ENCODE results near the gene SLTM.
"Not testable (repeated sequence)": the region's sequence is repeated elsewhere in the genome, so short reads cannot be mapped to it uniquely, and the experiment has no call there.

Gene SLTM

GRCh38 chr15:58924327-58924726, 9.2 kb downstream of the SLTM start:
- no peak for DNase-seq

DNA sequence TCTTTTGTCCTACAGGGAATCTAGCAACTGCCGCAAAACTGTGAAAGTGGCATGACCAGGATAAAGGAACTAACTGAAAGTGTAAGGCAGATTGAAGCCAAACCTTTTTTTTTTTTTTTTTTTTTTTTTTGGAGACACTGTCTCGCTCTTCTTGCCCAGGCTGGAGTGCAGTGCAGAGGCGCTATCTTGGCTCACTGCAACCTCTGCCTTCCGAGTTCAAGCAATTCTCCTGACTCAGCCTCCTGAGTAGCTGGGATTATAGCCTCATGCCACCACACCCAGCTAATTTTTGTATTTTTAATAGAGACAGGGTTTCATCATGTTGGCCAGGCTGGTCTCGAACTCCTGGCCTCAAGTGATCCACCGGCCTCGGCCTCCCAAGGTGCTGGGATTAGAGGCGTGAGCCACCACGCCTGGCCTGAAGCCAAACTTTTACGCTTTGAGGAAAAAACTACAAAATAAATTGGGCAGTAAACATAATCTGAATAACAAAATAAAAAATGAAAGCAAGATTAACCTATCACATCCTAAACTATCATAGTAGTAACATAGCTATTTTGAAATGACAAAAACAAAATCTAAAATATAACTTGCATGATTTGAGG, 9.7 kb downstream of the SLTM start:
- no peak for DNase-seq

DNA sequence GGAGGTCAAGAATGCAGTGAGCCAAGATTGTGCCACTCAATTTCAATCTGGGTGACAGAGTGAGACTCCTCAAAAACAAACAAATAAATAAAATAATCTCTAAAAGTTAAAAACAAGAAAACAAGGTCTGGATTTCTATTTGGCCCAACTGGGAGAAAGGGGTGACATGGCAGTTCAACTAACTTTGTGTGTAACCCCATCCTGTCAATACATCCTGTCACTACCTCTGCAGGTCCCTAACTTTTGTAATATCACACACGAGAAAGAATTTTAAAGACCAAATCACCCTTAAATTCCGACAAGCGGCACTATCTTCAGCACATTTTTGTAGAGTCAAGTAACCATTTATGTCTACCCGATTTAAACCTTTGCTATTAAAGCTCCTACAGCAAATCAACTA, 10.2 kb downstream of the SLTM start:
- DNase-seq = no peak

DNA sequence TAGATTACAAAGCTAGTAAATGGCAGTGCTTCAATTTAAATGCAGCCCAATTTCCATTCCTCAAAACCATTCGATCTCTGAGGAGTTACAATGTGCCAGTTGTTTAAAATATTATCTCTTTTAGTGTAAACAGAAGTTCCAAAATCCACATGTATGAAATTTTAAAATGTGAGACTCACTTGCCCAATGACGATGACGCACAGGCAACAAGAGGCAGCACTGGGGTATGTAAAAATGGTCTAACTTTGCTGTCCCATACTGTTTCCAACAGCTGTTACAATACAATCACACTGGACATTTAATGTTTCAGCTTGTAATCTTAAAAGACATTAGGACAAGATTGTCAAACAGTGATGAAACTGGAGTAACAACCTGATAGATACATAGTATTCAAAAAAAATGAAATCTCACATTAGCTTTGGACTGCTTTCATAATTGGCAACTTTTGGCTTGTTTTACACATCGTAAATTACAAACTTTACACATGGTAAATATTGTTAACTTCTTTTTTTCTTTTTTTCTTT, 12.2 kb downstream of the SLTM start:
- no peak for DNase-seq

DNA sequence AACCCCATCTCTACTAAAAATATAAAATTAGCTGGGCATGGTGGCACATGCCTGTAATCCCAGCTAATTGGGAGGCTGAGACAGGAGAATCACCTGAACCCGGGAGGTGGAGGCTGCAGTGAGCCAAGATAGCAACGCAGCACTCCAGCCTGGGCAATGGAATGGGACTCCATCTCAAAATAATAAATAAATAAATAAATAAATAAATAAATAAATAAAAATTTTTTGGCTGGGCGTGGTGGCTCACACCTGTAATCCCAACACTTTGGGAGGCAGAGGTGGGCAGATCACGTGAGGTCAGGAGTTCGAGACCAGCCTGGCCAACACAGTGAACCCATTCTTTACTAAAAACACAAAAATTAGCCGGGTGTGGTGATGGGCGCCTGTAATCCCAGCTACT, 13.0 kb downstream of the SLTM start:
- DNase-seq = not testable (repeated sequence)

GRCh38 chr15:58919232-58919631, 14.2 kb downstream of the SLTM start:
- no peak for DNase-seq

DNA sequence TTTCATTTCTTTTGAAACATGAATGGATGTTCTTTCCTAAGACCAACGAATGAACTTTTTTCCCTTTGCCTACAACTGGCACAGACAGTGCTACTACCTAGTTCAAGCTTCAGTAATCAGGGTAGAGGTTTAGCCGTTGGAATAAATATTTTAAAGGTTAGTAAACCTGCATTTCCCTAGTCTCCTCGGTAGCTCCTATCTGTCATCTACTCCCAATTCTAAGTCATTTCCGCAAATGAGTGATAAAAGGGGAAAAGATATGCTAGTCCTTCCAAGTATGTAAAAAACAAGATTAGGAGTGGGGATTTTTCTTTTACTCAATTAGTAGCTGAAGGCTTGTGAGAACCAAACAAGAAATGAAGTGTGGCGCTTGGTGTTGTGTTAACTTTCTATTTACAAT, 15.2 kb downstream of the SLTM start:
- no peak for DNase-seq

DNA sequence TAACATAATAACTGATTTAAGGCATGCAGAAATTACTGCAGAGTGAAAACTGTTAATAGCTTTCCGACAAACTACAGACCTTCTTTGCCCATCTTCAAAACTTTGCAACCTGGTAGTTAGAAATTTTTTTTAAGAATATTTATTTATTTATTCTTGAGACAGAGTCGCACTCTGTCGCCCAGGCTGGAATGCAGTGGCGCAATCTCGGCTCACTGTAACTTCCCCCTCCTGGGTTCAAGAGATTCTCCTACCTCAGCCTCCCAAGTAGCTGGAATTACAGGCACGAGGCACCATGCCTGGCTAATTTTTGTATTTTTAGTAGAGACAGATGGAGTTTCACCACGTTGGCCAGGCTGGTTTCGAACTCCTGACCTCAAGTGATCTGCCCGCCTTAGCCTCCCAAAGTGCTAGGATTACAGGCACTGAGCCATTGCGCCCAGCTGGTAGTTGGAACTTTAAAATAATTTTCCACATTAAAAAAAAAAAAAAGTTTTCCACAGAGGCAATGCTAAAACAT, 15.8 kb downstream of the SLTM start:
- DNase-seq = not testable (repeated sequence)

DNA sequence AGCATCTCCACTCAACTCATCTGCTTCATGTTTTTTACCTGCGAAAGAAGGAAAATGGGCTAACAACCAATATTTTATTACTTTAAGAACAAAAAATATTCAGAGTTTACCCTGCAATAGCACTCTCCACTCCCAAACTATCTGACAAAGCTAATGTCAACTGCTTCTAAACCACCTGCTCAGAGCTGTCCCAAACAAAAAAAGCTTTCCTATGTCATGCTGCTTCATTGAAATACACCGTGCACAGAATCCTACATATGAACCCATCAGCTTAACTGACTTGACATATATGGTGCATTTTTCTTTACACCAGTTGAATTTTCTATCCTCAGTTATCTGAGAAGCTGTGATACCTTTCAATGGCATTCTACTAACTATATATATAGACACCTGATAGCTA, 16.5 kb downstream of the SLTM start:
- no peak for DNase-seq

- DNase-seq = no peak
Observed at GRCh38 chr15:58910456-58910855, 23.0 kb downstream of the SLTM start.

GRCh38 chr15:58909616-58910015, 23.9 kb downstream of the SLTM start:
- no peak for DNase-seq

DNA sequence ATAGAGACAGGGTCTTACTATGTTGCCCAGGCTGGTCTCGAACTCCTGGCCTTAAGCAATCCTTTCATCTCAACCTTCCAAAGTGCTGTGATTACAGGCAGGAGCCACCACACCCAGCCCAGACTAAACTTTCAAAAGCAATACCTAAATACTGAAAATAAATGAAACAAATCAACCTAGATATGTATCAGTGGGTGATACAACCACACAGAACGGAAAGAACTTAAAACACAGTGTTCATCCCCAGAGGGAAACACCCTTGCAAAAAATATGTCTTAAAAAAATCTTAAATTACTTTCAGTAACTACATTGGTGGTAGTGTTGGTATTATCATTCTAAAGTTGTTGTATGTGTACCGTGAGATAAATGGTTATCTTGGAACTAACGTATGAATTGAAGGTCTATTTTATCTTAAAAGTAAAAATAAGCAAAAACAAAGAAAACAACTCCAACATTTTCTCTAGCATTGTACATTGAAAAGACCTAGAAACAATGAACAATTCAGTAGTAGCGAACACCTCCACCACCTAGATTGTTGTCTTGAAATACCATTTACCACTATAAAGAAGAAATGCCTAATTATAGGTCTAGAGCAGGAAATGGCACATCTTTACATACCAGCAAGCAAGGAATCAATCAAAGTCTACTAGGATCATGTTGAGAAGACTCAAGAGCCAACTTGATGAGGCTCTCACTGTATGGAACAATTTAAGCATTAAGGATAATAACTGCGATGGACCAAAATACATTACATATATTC, 24.7 kb downstream of the SLTM start:
- no peak for DNase-seq

GRCh38 chr15:58900631-58901030, 32.8 kb downstream of the SLTM start:
- no peak for DNase-seq

DNA sequence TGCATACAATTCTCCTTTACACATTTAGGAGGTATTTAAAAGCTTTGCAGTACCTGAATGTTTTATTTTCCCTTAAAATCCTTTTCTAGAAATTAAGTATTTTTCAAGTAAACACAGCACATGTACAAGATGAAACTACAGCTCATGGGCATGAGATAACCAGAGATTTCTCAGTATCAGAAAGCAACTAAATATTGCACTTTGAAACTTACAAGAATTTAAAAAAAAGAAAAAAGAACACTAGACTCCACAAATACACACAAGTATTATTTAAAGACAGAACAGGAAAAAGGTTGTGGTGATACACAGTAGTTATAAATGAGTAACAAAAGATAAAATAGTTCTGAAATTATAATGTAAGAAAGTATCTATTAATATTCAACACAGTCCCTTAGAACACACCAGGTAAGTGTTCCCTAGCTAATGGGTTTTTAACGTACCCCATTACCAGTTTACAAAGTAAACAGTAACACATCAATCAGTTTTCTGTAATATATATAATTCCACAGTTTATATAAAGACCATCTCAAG, 35.3 kb downstream of the SLTM start:
- DNase-seq = no peak

GRCh38 chr15:58889363-58889762, 44.1 kb downstream of the SLTM start:
- DNase-seq = no peak

GRCh38 chr15:58886921-58887320, 46.6 kb downstream of the SLTM start:
- no peak for DNase-seq

DNA sequence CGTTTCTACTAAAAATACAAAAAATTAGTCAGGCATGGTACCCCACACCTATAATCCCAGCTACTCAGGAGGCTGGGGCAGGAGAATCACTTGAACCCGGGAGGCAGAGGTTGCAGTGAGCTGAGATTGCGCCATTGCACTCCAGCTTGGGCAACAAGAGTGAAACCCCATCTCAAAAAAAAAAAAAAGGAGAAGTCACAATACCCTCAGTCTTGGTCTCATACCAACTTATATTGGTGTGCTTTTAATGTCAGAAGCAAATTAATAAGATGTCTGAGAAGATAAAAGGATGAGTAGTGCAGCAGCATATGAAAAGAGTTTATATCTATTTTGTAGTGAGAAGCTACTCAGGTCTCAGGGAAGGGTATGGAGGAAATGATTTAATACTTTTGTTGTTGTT, 49.6 kb downstream of the SLTM start:
- not testable (repeated sequence) for DNase-seq

GRCh38 chr15:58882243-58882642, 51.2 kb downstream of the SLTM start:
- DNase-seq = no peak

- DNase-seq = no peak
Observed at GRCh38 chr15:58880320-58880719, 53.2 kb downstream of the SLTM start.

GRCh38 chr15:58877999-58878825, 55.3 kb downstream of the SLTM start:
- DNase-seq = no peak

DNA sequence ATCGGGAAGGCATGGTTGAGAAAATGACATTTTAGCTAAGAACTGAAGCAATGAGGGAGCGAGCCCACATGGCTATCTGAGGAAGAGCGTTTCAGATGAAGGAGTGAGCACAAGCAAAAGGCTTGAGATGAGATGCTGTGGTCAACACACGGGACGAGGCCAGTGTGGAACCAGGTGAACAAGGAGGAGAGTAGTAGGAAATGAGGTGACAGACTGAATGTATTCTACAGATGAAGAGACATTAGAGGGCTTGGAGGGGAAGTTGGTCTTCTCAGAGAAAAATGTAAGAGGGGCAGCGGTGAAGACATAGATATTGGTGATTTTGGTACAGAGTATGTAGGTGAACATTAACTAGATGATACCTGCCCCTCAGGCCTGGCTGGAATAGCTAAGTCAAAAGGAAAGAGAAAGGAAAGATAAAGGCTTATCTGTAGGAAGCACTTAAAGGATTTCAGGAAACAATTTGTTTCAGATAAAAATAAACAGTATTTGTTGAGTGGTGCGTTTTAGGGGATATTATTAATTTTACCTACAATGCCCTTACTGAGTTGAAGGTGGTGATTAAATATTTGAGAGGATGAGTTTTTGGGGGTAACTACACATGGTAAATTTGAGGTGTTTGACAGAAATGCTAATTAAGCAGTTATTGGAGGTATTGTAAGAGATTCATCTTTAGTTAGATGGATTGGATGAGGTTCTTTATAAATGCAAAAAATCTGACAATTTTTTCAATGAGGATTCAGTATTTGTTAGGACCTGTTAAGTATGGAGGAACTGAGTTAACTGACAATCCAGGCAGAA, 57.0 kb downstream of the SLTM start:
- DNase-seq = no peak

DNA sequence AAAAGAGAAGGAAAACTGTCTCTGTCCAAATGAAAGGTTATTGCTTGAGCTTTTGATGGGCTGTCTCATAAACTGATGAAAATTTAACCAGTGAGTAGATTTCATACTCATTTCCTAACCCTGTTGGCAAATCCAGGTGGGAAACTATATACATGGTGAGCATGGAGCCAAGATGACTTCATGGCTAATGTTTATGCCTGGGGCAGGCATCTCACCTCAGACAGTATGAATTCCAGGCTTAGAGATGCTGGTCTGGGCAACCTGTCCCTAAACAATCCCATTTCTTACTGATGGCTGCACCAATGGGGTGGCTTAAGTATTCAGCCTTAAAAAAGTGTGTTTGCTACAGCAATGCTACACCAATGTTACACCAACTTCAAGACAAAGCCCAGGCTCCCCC, 58.1 kb downstream of the SLTM start:
- DNase-seq = no peak
